ENCODE measurements around the gene OR2A1.
"Not testable (repeated sequence)": the region's sequence is repeated elsewhere in the genome, so short reads cannot be mapped to it uniquely, and the experiment has no call there.

Gene OR2A1, protein sequence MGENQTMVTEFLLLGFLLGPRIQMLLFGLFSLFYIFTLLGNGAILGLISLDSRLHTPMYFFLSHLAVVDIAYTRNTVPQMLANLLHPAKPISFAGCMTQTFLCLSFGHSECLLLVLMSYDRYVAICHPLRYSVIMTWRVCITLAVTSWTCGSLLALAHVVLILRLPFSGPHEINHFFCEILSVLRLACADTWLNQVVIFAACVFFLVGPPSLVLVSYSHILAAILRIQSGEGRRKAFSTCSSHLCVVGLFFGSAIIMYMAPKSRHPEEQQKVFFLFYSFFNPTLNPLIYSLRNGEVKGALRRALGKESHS

DNA sequence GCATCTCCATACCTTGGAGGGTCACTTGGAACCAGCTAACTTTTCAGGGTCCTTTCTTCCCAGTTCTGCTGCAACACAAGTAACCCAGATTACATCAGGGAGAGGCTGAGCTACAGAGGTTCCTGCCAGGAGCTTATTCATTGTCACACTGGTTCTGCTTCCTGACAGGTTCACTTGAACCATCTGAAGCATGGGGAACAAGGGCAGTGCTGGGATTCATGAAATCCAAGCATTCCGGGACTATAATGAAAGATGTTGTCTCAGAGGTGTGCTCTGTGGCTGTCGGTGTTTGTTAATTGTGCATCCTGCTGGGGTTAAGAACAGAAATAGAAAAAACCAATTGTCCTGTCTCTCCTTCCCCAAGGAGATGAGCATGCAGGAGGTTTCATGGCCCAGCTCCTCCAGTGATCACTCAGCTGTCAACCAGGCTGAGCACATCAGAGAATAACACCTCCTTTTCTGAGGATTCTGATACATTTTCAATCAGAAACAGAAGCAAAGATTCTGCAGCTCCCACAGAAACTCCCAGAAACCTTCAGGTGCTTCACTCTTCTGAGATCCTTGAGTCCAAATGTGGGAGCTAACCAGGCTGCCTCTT lies at the start of gene OR2A1:
OR2A1 (plus strand) TSS at position 548 of the 598 bp plus-strand sequence. CDS start 5,706 bp downstream, outside the sequence.
- POLR2A ChIA-PET; CTCF ChIA-PET; H3K4me3 ChIP-seq (ENCODE audit: low read depth, low read length); H3K4me1 ChIP-seq (ENCODE audit: control insufficient read depth, insufficient read depth, low read length); H3K36me3 ChIP-seq (ENCODE audit: control insufficient read depth in 2 of 2, insufficient read depth in 1 of 2, low read length in 2 of 2); H3K9me3 ChIP-seq (ENCODE audit: control insufficient read depth, insufficient read depth, low read depth, low read length); H3K27ac ChIP-seq (ENCODE audit: extremely low read depth, low read depth, low read length): not testable (repeated sequence)

DNA sequence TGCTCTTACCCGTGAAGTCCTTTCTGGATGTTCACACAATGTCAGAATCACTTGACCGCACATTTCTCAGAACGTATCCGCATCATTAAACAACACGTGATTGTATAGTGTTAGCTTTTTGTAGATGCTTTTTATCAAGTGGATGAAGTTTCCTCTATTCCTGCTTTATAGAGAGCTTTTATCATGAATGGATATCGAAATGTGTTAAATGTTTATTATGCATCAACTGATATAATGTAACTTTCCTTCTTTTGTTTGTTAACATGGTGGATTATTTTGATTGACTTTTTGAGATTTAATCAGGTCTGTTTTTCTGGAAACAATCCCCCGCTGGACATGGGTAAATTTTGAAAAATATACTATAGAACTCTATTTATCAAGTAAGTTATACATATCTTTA lies 47.5 kb upstream of the OR2A1 start, which contains the start of gene OR2A7:
OR2A7 (minus strand) TSS at position 101 of the 400 bp plus-strand sequence. CDS start 5,164 bp downstream, outside the sequence.
- H3K9me3 ChIP-seq (ENCODE audit: control insufficient read depth, insufficient read depth, low read depth, low read length); H3K27ac ChIP-seq (ENCODE audit: extremely low read depth, low read depth, low read length); CTCF ChIA-PET; H3K4me1 ChIP-seq (ENCODE audit: control insufficient read depth, insufficient read depth, low read length); H3K4me3 ChIP-seq (ENCODE audit: low read depth, low read length); POLR2A ChIA-PET; H3K36me3 ChIP-seq (ENCODE audit: control insufficient read depth in 2 of 2, insufficient read depth in 1 of 2, low read length in 2 of 2): not testable (repeated sequence)

GRCh38 chr7:144269188-144269587 lies 43.0 kb upstream of the OR2A1 start, which contains the start of gene CTAGE8:
Gene CTAGE8, minus strand, starts transcription at chr7:144269288. Its CDS starts 38 bp downstream, at chr7:144269250.
- H3K9me3 ChIP-seq (ENCODE audit: control insufficient read depth, insufficient read depth, low read depth, low read length); H3K36me3 ChIP-seq (ENCODE audit: control insufficient read depth in 2 of 2, insufficient read depth in 1 of 2, low read length in 2 of 2); CTCF ChIA-PET; H3K4me3 ChIP-seq (ENCODE audit: low read depth, low read length); H3K4me1 ChIP-seq (ENCODE audit: control insufficient read depth, insufficient read depth, low read length); H3K27ac ChIP-seq (ENCODE audit: extremely low read depth, low read depth, low read length); POLR2A ChIA-PET: not testable (repeated sequence)

GRCh38 chr7:144275281-144275680 lies 36.9 kb upstream of the OR2A1 start:
- CTCF ChIA-PET; H3K4me1 ChIP-seq (ENCODE audit: control insufficient read depth, insufficient read depth, low read length); H3K9me3 ChIP-seq (ENCODE audit: control insufficient read depth, insufficient read depth, low read depth, low read length); H3K36me3 ChIP-seq (ENCODE audit: control insufficient read depth in 2 of 2, insufficient read depth in 1 of 2, low read length in 2 of 2); POLR2A ChIA-PET; H3K4me3 ChIP-seq (ENCODE audit: low read depth, low read length); H3K27ac ChIP-seq (ENCODE audit: extremely low read depth, low read depth, low read length): not testable (repeated sequence)

GRCh38 chr7:144280010-144280409 lies 32.2 kb upstream of the OR2A1 start:
- POLR2A ChIA-PET; H3K27ac ChIP-seq (ENCODE audit: extremely low read depth, low read depth, low read length); CTCF ChIA-PET; H3K4me3 ChIP-seq (ENCODE audit: low read depth, low read length); H3K9me3 ChIP-seq (ENCODE audit: control insufficient read depth, insufficient read depth, low read depth, low read length); H3K36me3 ChIP-seq (ENCODE audit: control insufficient read depth in 2 of 2, insufficient read depth in 1 of 2, low read length in 2 of 2); H3K4me1 ChIP-seq (ENCODE audit: control insufficient read depth, insufficient read depth, low read length): not testable (repeated sequence)

- H3K9me3 ChIP-seq (ENCODE audit: control insufficient read depth, insufficient read depth, low read depth, low read length); H3K36me3 ChIP-seq (ENCODE audit: control insufficient read depth in 2 of 2, insufficient read depth in 1 of 2, low read length in 2 of 2); CTCF ChIA-PET; POLR2A ChIA-PET; H3K27ac ChIP-seq (ENCODE audit: extremely low read depth, low read depth, low read length); H3K4me3 ChIP-seq (ENCODE audit: low read depth, low read length); H3K4me1 ChIP-seq (ENCODE audit: control insufficient read depth, insufficient read depth, low read length): not testable (repeated sequence)
Observed at GRCh38 chr7:144281981-144282380, 30.2 kb upstream of the OR2A1 start.

- H3K4me1 ChIP-seq (ENCODE audit: control insufficient read depth, insufficient read depth, low read length); POLR2A ChIA-PET; H3K9me3 ChIP-seq (ENCODE audit: control insufficient read depth, insufficient read depth, low read depth, low read length); H3K27ac ChIP-seq (ENCODE audit: extremely low read depth, low read depth, low read length); H3K36me3 ChIP-seq (ENCODE audit: control insufficient read depth in 2 of 2, insufficient read depth in 1 of 2, low read length in 2 of 2); CTCF ChIA-PET; H3K4me3 ChIP-seq (ENCODE audit: low read depth, low read length): not testable (repeated sequence)
Observed at GRCh38 chr7:144282490-144282889, 29.7 kb upstream of the OR2A1 start.

GRCh38 chr7:144283716-144284115 lies 28.5 kb upstream of the OR2A1 start:
- H3K27ac ChIP-seq (ENCODE audit: extremely low read depth, low read depth, low read length); H3K36me3 ChIP-seq (ENCODE audit: control insufficient read depth in 2 of 2, insufficient read depth in 1 of 2, low read length in 2 of 2); H3K4me3 ChIP-seq (ENCODE audit: low read depth, low read length); H3K4me1 ChIP-seq (ENCODE audit: control insufficient read depth, insufficient read depth, low read length); CTCF ChIA-PET; H3K9me3 ChIP-seq (ENCODE audit: control insufficient read depth, insufficient read depth, low read depth, low read length); POLR2A ChIA-PET: not testable (repeated sequence)

- H3K9me3 ChIP-seq (ENCODE audit: control insufficient read depth, insufficient read depth, low read depth, low read length); H3K4me1 ChIP-seq (ENCODE audit: control insufficient read depth, insufficient read depth, low read length); H3K36me3 ChIP-seq (ENCODE audit: control insufficient read depth in 2 of 2, insufficient read depth in 1 of 2, low read length in 2 of 2); H3K4me3 ChIP-seq (ENCODE audit: low read depth, low read length); H3K27ac ChIP-seq (ENCODE audit: extremely low read depth, low read depth, low read length); CTCF ChIA-PET; POLR2A ChIA-PET: not testable (repeated sequence)
Observed at GRCh38 chr7:144287171-144287784, 24.9 kb upstream of the OR2A1 start.

DNA sequence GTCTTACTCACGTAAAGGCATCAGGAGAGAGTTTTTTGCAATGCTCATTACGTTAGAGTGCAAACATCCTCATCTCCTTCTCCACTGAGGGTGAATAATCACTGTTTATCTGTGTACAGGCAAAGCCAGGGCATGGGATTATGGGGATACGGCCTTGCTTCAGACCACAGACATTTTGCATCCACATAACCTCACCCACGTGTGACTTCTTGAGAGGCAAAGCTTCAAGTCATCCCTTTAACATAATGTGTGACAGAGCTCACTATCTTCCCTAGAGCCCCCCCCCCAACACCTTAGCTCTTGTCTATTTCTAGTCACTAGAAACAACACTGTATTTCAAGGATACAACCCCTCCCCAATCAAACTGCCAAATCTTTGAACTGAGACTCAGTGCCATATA lies 20.6 kb upstream of the OR2A1 start:
- CTCF ChIA-PET; POLR2A ChIA-PET; H3K4me3 ChIP-seq (ENCODE audit: low read depth, low read length); H3K36me3 ChIP-seq (ENCODE audit: control insufficient read depth in 2 of 2, insufficient read depth in 1 of 2, low read length in 2 of 2); H3K4me1 ChIP-seq (ENCODE audit: control insufficient read depth, insufficient read depth, low read length); H3K9me3 ChIP-seq (ENCODE audit: control insufficient read depth, insufficient read depth, low read depth, low read length); H3K27ac ChIP-seq (ENCODE audit: extremely low read depth, low read depth, low read length): not testable (repeated sequence)

DNA sequence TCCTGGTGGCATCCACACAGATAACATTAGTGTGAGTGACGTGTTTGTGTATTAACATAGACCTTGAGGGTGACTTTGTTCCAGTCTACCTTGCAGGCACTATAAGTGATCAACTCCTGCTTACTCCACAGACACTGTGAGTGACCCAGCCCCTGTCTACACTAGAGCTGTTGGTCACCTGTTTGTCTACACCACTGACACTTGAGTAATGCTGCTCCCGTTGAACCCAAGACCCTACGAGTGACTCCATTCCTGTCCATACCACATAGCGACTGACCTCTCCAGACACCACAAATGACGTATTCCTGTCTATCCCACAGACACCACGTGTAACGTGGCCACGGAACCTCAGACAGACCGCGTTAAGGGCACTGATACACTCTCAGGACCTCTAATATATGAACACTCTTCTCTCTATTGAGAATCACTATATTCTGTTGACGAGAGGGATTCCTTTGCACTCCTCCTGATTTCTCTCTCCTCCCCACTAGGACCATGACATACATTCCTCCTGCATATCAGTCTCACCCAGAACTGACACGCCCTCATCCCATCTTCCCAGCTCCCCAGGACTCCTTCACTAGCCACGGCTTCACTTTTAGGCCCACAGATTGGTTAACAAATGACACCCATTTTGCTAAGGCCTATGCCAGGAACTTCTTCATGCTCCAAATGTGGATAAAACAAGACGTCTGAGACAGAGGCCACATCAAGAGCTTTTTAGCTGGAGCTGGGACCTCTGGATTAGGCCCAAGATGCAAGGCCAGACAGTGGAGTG lies 19.6 kb upstream of the OR2A1 start:
- POLR2A ChIA-PET; H3K4me1 ChIP-seq (ENCODE audit: control insufficient read depth, insufficient read depth, low read length); CTCF ChIA-PET; H3K9me3 ChIP-seq (ENCODE audit: control insufficient read depth, insufficient read depth, low read depth, low read length); H3K4me3 ChIP-seq (ENCODE audit: low read depth, low read length); H3K36me3 ChIP-seq (ENCODE audit: control insufficient read depth in 2 of 2, insufficient read depth in 1 of 2, low read length in 2 of 2); H3K27ac ChIP-seq (ENCODE audit: extremely low read depth, low read depth, low read length): not testable (repeated sequence)

All from HEK293 (cell line).